NB4 (cell line): ENCODE data around the gene CPHXL2.

Experiments
- DNase-seq: peaks from one replicate; pipeline ENCODE4 v3.0.0; 2010; ENCODE audit warnings: low read depth
- H3K4me3 ChIP-seq: one replicate; pipeline ENCODE4 v1.5.1; 2011; ENCODE audit warnings: mild to moderate bottlenecking, low read depth, low read length, moderate library complexity
- CTCF ChIP-seq: IDR thresholded peaks from one replicate; pipeline ENCODE4 v1.5.1; 2012; ENCODE audit warnings: low read depth, low read length
- MYC ChIP-seq: IDR thresholded peaks from 2 replicates; pipeline ENCODE4 v1.6.1; 2011; ENCODE audit warnings: low read depth, low read length
- POLR2A ChIP-seq: IDR thresholded peaks from 2 replicates; pipeline ENCODE4 v1.6.1; 2011; ENCODE audit warnings: mild to moderate bottlenecking; ENCODE audit not compliant: insufficient read length; ENCODE audit errors: extremely low read depth
- TF ChIP-seq, protein P1 (sequence below): IDR thresholded peaks from 2 replicates; pipeline ENCODE4 v1.6.1; 2011; ENCODE audit warnings: low read depth, low read length

The CPHXL2 gene

DNA sequence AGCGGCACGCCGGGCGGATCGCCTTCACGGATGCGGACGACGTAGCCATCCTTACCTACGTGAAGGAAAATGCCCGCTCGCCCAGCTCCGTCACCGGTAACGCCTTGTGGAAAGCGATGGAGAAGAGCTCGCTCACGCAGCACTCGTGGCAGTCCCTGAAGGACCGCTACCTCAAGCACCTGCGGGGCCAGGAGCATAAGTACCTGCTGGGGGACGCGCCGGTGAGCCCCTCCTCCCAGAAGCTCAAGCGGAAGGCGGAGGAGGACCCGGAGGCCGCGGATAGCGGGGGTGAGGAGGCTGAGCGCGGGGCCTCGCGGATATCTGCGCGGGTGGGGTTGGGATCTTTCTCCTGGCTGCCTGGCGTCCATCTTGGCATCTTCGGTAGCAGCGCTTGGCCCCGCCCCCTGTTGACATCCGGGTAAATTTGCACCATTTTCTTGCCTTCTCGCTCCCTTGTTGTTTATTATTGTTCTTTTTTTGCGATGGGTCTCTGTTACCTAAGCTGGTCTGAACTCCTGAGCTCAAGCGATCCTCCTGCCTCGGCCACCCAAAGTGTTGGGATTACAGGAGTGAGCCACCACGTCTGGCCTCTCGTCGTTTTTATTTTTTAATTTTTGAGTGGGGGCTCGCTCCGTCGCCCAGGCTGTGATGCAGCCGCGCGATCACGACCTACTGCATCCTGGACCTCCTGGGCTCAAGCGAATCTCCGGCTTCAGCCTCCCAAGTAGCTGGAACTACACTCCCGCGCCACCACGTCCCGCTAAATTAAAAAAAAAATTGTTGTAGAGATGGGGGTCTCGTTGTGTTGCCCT is 28.3 kb downstream of the CPHXL2 start:
- TF ChIP-seq MYC: no peak; the same call in 1 of the 2 replicates
- no peak for TF ChIP-seq CTCF
- TF ChIP-seq, protein P1, sequence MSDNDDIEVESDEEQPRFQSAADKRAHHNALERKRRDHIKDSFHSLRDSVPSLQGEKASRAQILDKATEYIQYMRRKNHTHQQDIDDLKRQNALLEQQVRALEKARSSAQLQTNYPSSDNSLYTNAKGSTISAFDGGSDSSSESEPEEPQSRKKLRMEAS: no peak
- TF ChIP-seq POLR2A: peak; percentile 43
- peak; percentile 85 for DNase-seq
- peak overlapping the region; percentile 97 for H3K4me3 ChIP-seq

DNA sequence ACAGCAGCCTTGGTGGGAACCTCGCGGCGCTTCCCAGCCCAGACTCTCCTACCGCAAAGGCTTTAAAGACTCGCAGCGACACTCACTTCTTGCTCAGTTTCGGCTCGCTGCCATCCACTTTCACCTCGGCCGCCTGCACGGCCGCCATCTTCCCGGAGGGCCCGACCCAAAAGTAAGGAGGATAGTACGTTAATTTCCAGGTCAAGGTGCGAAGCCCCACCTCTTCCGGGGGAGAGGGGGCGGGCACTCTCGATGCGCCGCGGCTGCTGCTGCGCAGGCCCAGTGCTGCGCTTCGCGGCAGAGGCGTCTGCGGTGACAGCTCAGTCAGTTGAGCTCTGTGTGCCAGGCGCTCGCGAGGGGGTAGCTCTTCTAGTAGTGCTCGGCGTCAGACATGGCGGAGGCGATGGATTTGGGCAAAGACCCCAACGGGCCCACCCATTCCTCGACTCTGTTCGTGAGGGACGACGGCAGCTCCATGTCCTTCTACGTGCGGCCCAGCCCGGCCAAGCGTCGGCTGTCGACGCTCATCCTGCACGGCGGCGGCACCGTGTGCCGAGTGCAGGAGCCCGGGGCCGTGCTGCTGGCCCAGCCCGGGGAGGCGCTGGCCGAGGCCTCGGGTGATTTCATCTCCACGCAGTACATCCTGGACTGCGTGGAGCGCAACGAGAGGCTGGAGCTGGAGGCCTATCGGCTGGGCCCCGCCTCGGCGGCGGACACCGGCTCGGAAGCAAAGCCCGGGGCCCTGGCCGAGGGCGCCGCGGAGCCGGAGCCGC is 29.1 kb downstream of the CPHXL2 start, which contains the start of the genes KARS1 and TERF2IP:
KARS1 (minus strand) TSS at position 174 of the 773 bp plus-strand sequence; CDS start at position 148, 26 bp downstream.
TERF2IP (plus strand) TSS at position 282 of the 773 bp plus-strand sequence; CDS start at position 392, 110 bp downstream.
- H3K4me3 ChIP-seq: peak within 1 kb of the TSS; percentile 97
- TF ChIP-seq POLR2A: peak; percentile 97
- TF ChIP-seq, protein P1: peak; percentile 72
- peak; percentile 19; the same call in 1 of the 2 replicates for TF ChIP-seq MYC
- no peak for TF ChIP-seq CTCF
- DNase-seq: peak; percentile 96

DNA sequence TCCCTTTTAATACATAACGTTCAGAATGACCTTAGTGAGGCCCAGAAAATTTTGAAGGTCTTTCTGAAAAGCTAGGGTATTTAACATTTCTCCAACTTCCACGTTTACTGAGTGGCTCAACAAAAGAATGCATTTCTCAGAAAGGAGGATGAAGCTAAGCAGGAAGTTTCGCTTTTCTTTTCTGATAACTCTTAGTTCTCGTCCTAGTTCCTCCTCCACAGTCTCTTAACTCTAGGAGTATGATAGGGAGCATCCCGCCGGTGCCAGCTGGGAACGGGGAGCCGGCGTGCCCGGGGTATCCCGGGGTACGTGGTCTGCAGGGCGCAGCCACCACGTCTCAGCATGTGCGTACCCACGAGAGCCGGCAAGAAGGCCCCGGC is 29.7 kb downstream of the CPHXL2 start:
- DNase-seq: no peak
- peak; percentile 85 for TF ChIP-seq MYC
- TF ChIP-seq, protein P1: no peak
- H3K4me3 ChIP-seq: peak overlapping the region; percentile 97

DNA sequence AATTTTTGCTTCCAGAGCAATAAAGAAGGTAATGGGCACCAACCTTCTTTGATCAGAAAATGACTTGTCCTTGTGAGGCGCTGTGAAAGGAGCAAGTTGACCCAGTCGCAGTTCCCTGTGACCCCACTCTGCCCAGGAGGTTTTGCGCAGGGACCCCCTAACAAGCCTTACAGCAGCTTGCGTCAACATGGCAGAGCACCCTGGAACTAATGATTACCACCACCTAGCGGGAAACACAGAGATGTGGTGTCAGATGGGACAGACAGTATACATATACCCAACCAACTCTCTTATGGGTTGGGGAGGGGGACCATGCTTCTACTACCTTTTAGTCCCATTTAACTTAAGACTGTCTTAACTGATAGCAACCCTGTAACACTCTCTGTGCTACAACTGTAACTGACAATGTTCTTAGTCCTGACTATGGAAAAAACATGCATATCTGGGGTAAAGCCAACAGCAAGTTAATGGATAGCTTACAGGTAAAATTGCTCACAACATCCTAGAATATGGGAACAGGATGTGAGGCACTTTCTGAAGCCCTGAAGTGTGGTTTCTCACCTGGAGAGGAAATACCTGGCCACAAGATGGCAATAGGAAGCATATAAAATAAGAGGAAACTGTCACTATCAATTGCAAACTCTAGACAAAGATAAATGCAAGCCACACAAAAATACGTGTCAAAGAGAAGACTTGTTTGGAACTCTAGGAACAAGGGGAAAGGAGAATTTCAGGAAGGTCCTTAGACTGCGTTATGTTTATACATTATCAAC is 32.4 kb downstream of the CPHXL2 start:
- peak overlapping the region; percentile 35 for H3K4me3 ChIP-seq
- TF ChIP-seq MYC (no peak), POLR2A (no peak), CTCF (no peak)
- TF ChIP-seq, protein P1: no peak
- DNase-seq: no peak

DNA sequence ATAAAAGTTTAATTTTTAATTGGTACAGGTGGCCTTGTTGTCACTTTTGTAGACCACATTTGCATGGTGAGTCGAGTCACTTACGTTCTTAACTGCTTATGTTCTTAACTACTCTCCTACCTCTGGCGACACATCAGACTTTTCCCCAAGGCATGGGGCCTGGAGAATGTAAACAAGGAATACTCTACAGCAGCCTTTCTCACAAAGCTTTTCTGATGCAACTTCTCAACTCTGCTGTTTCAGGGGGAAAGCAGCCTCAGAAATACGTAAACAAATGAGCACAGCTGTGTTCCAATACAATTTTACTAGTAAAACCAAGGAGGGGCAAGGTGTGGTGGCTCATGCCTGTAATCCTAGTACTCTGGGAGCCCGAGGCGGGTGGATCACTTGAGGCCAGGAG is 36.2 kb downstream of the CPHXL2 start:
- TF ChIP-seq CTCF: no peak
- no peak for TF ChIP-seq MYC
- TF ChIP-seq, protein P1: no peak
- TF ChIP-seq POLR2A: no peak
- no peak overlapping the region for H3K4me3 ChIP-seq
- no peak for DNase-seq
